ENCODE results near the gene NPR2.

NPR2 gene

DNA sequence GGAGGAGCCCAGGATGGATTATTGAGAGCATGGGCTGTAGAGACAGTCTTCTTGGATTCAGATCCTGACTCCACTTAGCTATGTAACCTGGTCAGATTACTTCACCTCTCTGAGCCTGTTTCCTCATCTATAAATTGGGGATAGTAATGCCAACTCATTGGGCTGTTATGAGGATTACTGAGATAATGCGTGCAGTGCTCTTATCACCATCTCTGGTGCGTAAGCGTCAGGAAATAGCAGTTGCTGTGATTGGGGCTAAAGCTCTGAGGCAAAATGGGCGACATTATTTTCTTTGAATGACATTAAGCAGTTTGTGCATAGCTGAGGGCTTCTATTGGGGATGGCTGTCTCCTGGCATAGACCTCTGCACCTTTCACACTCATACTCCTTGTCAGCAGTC lies 36.3 kb upstream of the NPR2 start:
- Histone ChIP-seq H3K9me3 (ENCODE audit: insufficient read depth, low read depth, low read length) (no peaks in the 10 kb centered on the region), H3K27me3 (ENCODE audit: insufficient read depth, low read length, poor library complexity, severe bottlenecking) (no peaks in the 10 kb centered on the region), H3K4me1 (ENCODE audit: insufficient read depth, low read length, poor library complexity, severe bottlenecking) (peaks cover 33% of the 10 kb centered on the region), H3K9ac (ENCODE audit: low read depth, low read length, poor library complexity, severe bottlenecking) (no peak overlapping the region), H4K20me1 (ENCODE audit: insufficient read depth, low read length, poor library complexity, severe bottlenecking) (peaks cover 9% of the 10 kb centered on the region), H3K4me3 (ENCODE audit: low read length, poor library complexity, severe bottlenecking) (no peak overlapping the region), H3K9me2 (replicated peaks; ENCODE audit: low read depth, low read length) (no peaks in the 10 kb centered on the region), H3K36me3 (ENCODE audit: insufficient read depth, low read length) (peaks cover 6% of the 10 kb centered on the region; the same call in 1 of the 2 replicates), H3K4me2 (ENCODE audit: low read depth, low read length, poor library complexity, severe bottlenecking) (no peak overlapping the region), H2AFZ (ENCODE audit: low read length) (no peak overlapping the region), H3K79me2 (ENCODE audit: insufficient read depth, low read length) (peaks cover 35% of the 10 kb centered on the region), H3F3A (ENCODE audit: low read depth) (no peaks in the 10 kb centered on the region)
- TF ChIP-seq EZH2phosphoT487 (IDR thresholded peaks at IDR 0.05; ENCODE audit: borderline replicate concordance), result no peak
- TF ChIP-seq, protein P1, sequence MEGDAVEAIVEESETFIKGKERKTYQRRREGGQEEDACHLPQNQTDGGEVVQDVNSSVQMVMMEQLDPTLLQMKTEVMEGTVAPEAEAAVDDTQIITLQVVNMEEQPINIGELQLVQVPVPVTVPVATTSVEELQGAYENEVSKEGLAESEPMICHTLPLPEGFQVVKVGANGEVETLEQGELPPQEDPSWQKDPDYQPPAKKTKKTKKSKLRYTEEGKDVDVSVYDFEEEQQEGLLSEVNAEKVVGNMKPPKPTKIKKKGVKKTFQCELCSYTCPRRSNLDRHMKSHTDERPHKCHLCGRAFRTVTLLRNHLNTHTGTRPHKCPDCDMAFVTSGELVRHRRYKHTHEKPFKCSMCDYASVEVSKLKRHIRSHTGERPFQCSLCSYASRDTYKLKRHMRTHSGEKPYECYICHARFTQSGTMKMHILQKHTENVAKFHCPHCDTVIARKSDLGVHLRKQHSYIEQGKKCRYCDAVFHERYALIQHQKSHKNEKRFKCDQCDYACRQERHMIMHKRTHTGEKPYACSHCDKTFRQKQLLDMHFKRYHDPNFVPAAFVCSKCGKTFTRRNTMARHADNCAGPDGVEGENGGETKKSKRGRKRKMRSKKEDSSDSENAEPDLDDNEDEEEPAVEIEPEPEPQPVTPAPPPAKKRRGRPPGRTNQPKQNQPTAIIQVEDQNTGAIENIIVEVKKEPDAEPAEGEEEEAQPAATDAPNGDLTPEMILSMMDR (conservative IDR thresholded peaks at IDR 0.05; ENCODE audit: low read length), result no peak

DNA sequence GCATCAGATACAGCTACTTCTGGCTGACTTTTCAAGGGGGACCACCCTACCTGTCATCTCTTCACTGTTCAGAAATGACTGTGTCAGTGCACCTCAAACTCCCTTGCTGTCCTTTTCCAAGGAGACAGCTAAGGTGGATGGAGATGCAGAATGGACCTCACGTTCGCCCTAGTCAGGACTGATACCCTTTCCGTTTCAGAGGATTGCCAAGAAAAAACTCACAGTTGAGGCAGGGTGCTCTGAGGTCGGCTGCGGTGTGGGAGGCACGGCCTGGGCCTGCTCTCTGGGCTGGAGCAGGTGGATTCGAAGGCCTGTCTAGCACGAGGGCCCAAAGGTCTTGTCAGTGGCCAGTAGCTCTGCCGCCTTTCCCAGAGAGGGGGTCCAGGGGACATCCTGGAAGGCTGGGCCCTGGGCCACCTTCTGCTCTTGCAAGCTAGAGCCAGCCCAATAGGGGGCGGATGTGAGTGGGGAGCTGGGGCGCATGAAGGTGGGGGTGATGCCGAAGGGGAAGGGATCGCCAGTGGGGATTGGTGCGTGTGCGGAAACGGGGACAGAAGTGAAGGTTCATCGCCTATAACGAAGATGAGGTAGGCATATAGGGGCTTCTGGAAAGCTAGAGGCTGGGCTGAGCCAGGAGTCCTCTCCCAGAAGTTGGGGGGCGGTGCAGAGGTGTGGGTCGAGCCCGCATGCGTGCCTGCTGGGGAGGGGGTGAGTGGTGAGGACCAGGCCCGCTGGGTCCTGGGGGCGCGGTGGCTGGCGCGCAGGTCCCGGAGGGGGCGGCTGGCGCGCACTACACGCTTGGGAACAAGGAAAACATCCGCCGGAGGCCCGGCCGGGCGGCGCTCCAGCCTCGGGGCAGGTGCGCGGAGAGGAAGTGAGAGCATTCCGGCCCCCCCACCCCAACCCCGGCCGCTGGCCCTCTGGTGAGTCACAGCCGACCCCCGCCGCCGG lies 34.8 kb upstream of the NPR2 start:
- peak overlapping the region; percentile 77 for H3K4me2 ChIP-seq (ENCODE audit: low read depth, low read length, poor library complexity, severe bottlenecking)
- peaks cover 43% of the 10 kb centered on the region for H3K4me1 ChIP-seq (ENCODE audit: insufficient read depth, low read length, poor library complexity, severe bottlenecking)
- no peaks in the 10 kb centered on the region for H3K9me3 ChIP-seq (ENCODE audit: insufficient read depth, low read depth, low read length)
- TF ChIP-seq, protein P1 (conservative IDR thresholded peaks at IDR 0.05; ENCODE audit: low read length), result peak; percentile 77
- no peak for TF ChIP-seq EZH2phosphoT487 (IDR thresholded peaks at IDR 0.05; ENCODE audit: borderline replicate concordance)
- peaks cover 6% of the 10 kb centered on the region; the same call in 1 of the 2 replicates for H3K36me3 ChIP-seq (ENCODE audit: insufficient read depth, low read length)
- peak overlapping the region; percentile 92 for H3K4me3 ChIP-seq (ENCODE audit: low read length, poor library complexity, severe bottlenecking)
- H3K9ac ChIP-seq (ENCODE audit: low read depth, low read length, poor library complexity, severe bottlenecking), result peak overlapping the region; percentile 93
- no peaks in the 10 kb centered on the region for H3F3A ChIP-seq (ENCODE audit: low read depth)
- peaks cover 44% of the 10 kb centered on the region for H3K79me2 ChIP-seq (ENCODE audit: insufficient read depth, low read length)
- H3K9me2 ChIP-seq (replicated peaks; ENCODE audit: low read depth, low read length), result no peaks in the 10 kb centered on the region
- H2AFZ ChIP-seq (ENCODE audit: low read length), result peak overlapping the region; percentile 90
- no peaks in the 10 kb centered on the region for H3K27me3 ChIP-seq (ENCODE audit: insufficient read depth, low read length, poor library complexity, severe bottlenecking)
- peaks cover 16% of the 10 kb centered on the region for H4K20me1 ChIP-seq (ENCODE audit: insufficient read depth, low read length, poor library complexity, severe bottlenecking)

DNA sequence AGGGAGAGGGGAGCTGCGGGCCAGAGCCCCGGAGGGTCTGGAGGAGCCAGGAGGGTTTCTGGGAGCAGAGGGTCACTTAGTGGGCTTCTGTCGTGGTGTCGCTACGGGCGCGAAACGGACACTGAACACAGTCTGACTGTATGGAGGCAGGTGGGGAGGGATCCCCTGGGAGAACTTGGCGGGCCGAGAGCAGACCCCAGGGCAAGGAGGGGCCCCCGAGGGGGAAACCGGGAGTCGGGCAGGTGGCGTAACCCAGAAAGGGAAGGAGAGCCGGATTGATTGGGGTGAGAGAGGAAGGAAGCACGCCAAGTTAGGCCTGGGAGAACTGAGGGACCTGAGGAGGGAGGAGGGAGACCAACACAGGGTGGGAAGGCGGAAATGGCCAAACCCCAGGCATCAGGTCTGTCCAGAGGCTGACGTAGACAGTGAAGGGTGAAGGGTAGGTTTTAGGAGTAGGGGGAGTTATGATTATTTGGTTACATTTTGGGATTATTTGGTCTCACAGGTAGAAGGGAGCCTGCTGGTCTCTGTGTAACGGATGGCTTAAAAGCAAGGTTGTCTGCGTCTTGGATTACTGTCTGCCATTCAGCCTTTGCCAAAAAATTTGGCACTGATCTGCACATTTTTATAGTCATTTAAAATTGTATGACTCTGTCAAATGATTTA lies 34.0 kb upstream of the NPR2 start:
- Histone ChIP-seq H3K4me2 (ENCODE audit: low read depth, low read length, poor library complexity, severe bottlenecking) (peak overlapping the region; percentile 77), H3F3A (ENCODE audit: low read depth) (no peaks in the 10 kb centered on the region), H3K4me3 (ENCODE audit: low read length, poor library complexity, severe bottlenecking) (peak overlapping the region; percentile 92), H3K9me2 (replicated peaks; ENCODE audit: low read depth, low read length) (no peaks in the 10 kb centered on the region), H2AFZ (ENCODE audit: low read length) (peak overlapping the region; percentile 90), H3K27me3 (ENCODE audit: insufficient read depth, low read length, poor library complexity, severe bottlenecking) (no peaks in the 10 kb centered on the region), H3K4me1 (ENCODE audit: insufficient read depth, low read length, poor library complexity, severe bottlenecking) (peaks cover 44% of the 10 kb centered on the region), H3K79me2 (ENCODE audit: insufficient read depth, low read length) (peaks cover 52% of the 10 kb centered on the region), H3K9me3 (ENCODE audit: insufficient read depth, low read depth, low read length) (no peaks in the 10 kb centered on the region), H3K9ac (ENCODE audit: low read depth, low read length, poor library complexity, severe bottlenecking) (peak overlapping the region; percentile 93), H3K36me3 (ENCODE audit: insufficient read depth, low read length) (peaks cover 6% of the 10 kb centered on the region; the same call in 1 of the 2 replicates), H4K20me1 (ENCODE audit: insufficient read depth, low read length, poor library complexity, severe bottlenecking) (peaks cover 16% of the 10 kb centered on the region)
- no peak for TF ChIP-seq EZH2phosphoT487 (IDR thresholded peaks at IDR 0.05; ENCODE audit: borderline replicate concordance)
- TF ChIP-seq, protein P1 (conservative IDR thresholded peaks at IDR 0.05; ENCODE audit: low read length), result no peak

Measured in Loucy (cell line).